Prostate gland (tissue), 2 donors: ENCODE results near the gene PRR15. TPM values are rescaled to one million over a fixed set of nuclear protein-coding genes. Genes with fewer than 3 reads are reported as not detected.
A peak's percentile ranks its signal among the peaks of the same experiment; 100 is the strongest.

Source experiments
- DNase-seq: peaks from one replicate; pipeline ENCODE4 v3.0.0-alpha.2; 2019; ENCODE audit warnings: low spot score
- H3K27ac ChIP-seq, 2 donors: fragments of 200-600 bp; sonication (generic); 2 replicates each; pipeline ENCODE4 v1.5.1; 2017 to 2019
- H3K27me3 ChIP-seq: fragments of 200-600 bp; sonication (generic); replicated peaks from 2 replicates; pipeline ENCODE4 v1.5.1; 2019; ENCODE audit not compliant: insufficient read depth
- H3K36me3 ChIP-seq, 2 donors: fragments of 200-600 bp; sonication (generic); 1 replicate in 1 of 2; 2 replicates in 1 of 2; pipeline versions ENCODE4 v1.5.1 to v1.8.1; 2017 to 2019
- H3K4me1 ChIP-seq: fragments of 200-600 bp; sonication (generic); replicated peaks from 2 replicates; pipeline ENCODE4 v1.5.1; 2019
- H3K4me3 ChIP-seq, 2 donors: fragments of 200-600 bp; sonication (generic); 2 replicates each; pipeline ENCODE4 v1.5.1; 2017 to 2019
- H3K9me3 ChIP-seq: fragments of 200-600 bp; sonication (generic); 2 replicates; pipeline ENCODE4 v1.5.1; 2017
- POLR2A ChIP-seq: fragments of 450-650 bp; IDR thresholded peaks from one replicate; pipeline ENCODE4 v1.6.1; 2016; ENCODE audit warnings: antibody characterized with exemption, mild to moderate bottlenecking
- POLR2AphosphoS5 ChIP-seq: sonication (generic); formaldehyde crosslinking; IDR thresholded peaks from one replicate; pipeline ENCODE4 v1.6.1; 2017; ENCODE audit warnings: antibody characterized with exemption
- WGBS: methylation state at CpG from one replicate; pipeline ENCODE4 v1.1.5; 2018; 5-methylcytosine and 5-hydroxymethylcytosine counted together
- intact Hi-C: fragments of 100-400 bp; cut with DNase I; formaldehyde crosslinking; loops from one replicate; pipeline ENCODE4 v1.14.2; 2022
- total RNA-seq, 2 donors: library from RNA; depleted of rRNA; stranded (reverse); fragments of >200 nt; gene quantifications; one replicate each; pipeline ENCODE4 v1.1.0, GENCODE V29; 2016
- TF ChIP-seq, protein P1 (sequence below), 4 experiments: fragments of 200-600 bp in 2 of 4; fragments of 450-650 bp in 2 of 4; sonication (generic) in 2 of 4; IDR thresholded peaks; 1 replicate in 3 of 4; 2 replicates in 1 of 4; pipeline ENCODE4 v1.5.1; 2016 to 2019; ENCODE audit warnings: antibody characterized with exemption in 4 of 4, mild to moderate bottlenecking in 2 of 4, moderate library complexity in 2 of 4

Gene PRR15
- total RNA-seq, 2 donors from 2014 or later: 4.6 to 7.7 TPM

DNA sequence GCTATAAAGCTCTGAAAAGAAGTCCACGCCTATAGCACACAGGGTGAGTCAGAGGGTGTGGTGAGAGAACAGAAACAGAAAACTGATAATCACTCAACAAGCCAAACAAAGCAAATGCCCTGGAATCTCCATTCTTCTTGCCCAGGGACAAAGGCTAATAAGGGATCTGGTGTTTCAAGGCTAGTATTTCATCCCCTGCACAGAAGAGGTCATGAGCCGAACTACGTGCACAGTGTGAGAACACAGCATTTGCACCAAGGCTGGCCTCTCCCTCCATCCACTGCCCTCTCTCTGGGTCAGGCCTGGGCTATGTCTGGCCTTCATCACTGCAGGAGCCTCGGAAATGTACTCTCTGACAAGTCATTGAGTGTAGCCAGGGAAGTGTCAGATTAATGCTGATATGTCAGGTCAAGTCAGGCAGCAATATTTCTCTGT, 42.7 kb downstream of the PRR15 start:
- H3K36me3 ChIP-seq: no peaks in the 10 kb centered on the region
- DNase-seq: no peak

GRCh38 chr7:29606830-29607229, 43.2 kb downstream of the PRR15 start:
- WGBS: 98% methylated on average over 4 of the region's 4 CpGs
- Histone ChIP-seq H3K4me1 (no peaks in the 10 kb centered on the region), H3K36me3 (no peaks in the 10 kb centered on the region), H3K27ac (no peak overlapping the region), H3K9me3 (no peaks in the 10 kb centered on the region), H3K4me3 (no peak overlapping the region), H3K27me3 (no peaks in the 10 kb centered on the region)
- TF ChIP-seq POLR2A (no peak), POLR2AphosphoS5 (no peak)
- TF ChIP-seq, protein P1, sequence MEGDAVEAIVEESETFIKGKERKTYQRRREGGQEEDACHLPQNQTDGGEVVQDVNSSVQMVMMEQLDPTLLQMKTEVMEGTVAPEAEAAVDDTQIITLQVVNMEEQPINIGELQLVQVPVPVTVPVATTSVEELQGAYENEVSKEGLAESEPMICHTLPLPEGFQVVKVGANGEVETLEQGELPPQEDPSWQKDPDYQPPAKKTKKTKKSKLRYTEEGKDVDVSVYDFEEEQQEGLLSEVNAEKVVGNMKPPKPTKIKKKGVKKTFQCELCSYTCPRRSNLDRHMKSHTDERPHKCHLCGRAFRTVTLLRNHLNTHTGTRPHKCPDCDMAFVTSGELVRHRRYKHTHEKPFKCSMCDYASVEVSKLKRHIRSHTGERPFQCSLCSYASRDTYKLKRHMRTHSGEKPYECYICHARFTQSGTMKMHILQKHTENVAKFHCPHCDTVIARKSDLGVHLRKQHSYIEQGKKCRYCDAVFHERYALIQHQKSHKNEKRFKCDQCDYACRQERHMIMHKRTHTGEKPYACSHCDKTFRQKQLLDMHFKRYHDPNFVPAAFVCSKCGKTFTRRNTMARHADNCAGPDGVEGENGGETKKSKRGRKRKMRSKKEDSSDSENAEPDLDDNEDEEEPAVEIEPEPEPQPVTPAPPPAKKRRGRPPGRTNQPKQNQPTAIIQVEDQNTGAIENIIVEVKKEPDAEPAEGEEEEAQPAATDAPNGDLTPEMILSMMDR (IDR thresholded peaks at IDR 0.05): no peak
- intact Hi-C loops: no loop called here
- DNase-seq: no peak

More for the DNA sequence above, 42.7 kb downstream of the PRR15 start:
- Histone ChIP-seq H3K4me1 (no peaks in the 10 kb centered on the region), H3K27ac (no peak overlapping the region), H3K9me3 (no peaks in the 10 kb centered on the region), H3K4me3 (no peak overlapping the region), H3K27me3 (no peaks in the 10 kb centered on the region)
- no peak for TF ChIP-seq POLR2A
- TF ChIP-seq POLR2AphosphoS5: no peak
- TF ChIP-seq, protein P1 (IDR thresholded peaks at IDR 0.05): no peak
- intact Hi-C loops: no loop called here
- WGBS: 71% methylated on average over 4 of the region's 4 CpGs

DNA sequence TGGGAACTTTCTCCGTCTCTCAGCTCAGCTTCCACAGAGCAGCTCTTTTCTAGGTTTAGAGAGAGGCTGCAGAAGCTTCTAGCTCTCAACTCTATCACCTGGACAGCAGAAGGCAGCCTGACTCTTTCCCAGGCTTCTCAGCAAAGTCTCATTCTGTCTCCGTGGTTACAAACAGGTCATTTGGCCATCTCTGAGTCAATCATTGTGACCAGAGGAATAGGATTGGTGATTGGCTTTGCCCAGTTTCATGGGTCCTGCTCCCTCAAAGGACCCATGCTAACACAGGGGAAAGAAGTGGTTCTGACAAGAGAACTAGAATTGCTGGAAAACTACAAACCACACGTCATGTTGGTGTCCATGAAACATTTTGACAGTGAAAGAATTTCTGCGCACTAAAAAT, 43.6 kb downstream of the PRR15 start:
- no peak for DNase-seq
- Histone ChIP-seq H3K27me3 (no peaks in the 10 kb centered on the region), H3K36me3 (no peaks in the 10 kb centered on the region), H3K27ac (no peak overlapping the region), H3K4me1 (no peaks in the 10 kb centered on the region), H3K4me3 (no peak overlapping the region), H3K9me3 (no peaks in the 10 kb centered on the region)
- TF ChIP-seq POLR2AphosphoS5: no peak
- TF ChIP-seq POLR2A: no peak
- TF ChIP-seq, protein P1 (IDR thresholded peaks at IDR 0.05): no peak
- 95% methylated on average over 4 of the region's 4 CpGs for WGBS
- intact Hi-C loops: no loop called here

GRCh38 chr7:29607889-29608288, 44.3 kb downstream of the PRR15 start:
- Histone ChIP-seq H3K9me3 (no peaks in the 10 kb centered on the region), H3K36me3 (no peaks in the 10 kb centered on the region), H3K27ac (no peak overlapping the region), H3K4me1 (no peaks in the 10 kb centered on the region), H3K27me3 (no peaks in the 10 kb centered on the region), H3K4me3 (no peak overlapping the region)
- DNase-seq: no peak
- WGBS: 78% methylated on average over 4 of the region's 4 CpGs
- intact Hi-C loops: no loop called here
- TF ChIP-seq, protein P1 (IDR thresholded peaks at IDR 0.05): no peak
- TF ChIP-seq POLR2AphosphoS5: no peak
- TF ChIP-seq POLR2A: no peak

- Histone ChIP-seq H3K27ac (no peak overlapping the region), H3K4me1 (no peaks in the 10 kb centered on the region), H3K9me3 (no peaks in the 10 kb centered on the region), H3K4me3 (no peak overlapping the region), H3K36me3 (no peaks in the 10 kb centered on the region), H3K27me3 (no peaks in the 10 kb centered on the region)
- TF ChIP-seq, protein P1 (IDR thresholded peaks at IDR 0.05): peak in 3 of 4 experiments; percentile 12 to 26 (median 25)
- no peak for TF ChIP-seq POLR2A
- DNase-seq: no peak
- 59% methylated on average over 15 of the region's 15 CpGs for WGBS
- intact Hi-C loops: no loop called here
Measured at GRCh38 chr7:29609162-29610037, 45.8 kb downstream of the PRR15 start.
